H1 (cell line): ENCODE results near the gene TRIP13. TPM values are rescaled to one million over a fixed set of nuclear protein-coding genes. Genes with fewer than 3 reads are reported as not detected.

Source experiments
- CTCF ChIA-PET: fragments of 300-600 bp; sonication (Branson Sonifier 250); formaldehyde crosslinking; loops from one replicate; lab custom pipeline; 2021; ENCODE audit not compliant: partially characterized antibody; lab: Charles Lee
- POLR2A ChIA-PET: fragments of 300-600 bp; sonication (Branson Sonifier 250); formaldehyde crosslinking; loops from one replicate; lab custom pipeline; 2021; ENCODE audit warnings: inconsistent platforms; ENCODE audit not compliant: partially characterized antibody; lab: Charles Lee
- DNase-seq, 2 experiments: peaks; one replicate each; pipeline versions ENCODE4 v3.0.0 to v3.0.0-alpha.2; 2010 to 2022; ENCODE audit warnings: low spot score in 2 of 2, low read depth in 1 of 2, mixed read lengths in 1 of 2
- FAIRE-seq: peaks from 2 replicates; lab custom pipeline; 2011; peaks lifted over from hg19 to GRCh38; lab: Jason Lieb, UNC
- H2AFZ ChIP-seq: 2 replicates; pipeline ENCODE4 v1.8.1; 2012; ENCODE audit warnings: low read length, inconsistent platforms
- H2AK5ac ChIP-seq: 2 replicates; pipeline ENCODE4 v1.6.1; 2013; ENCODE audit warnings: low read depth, low read length
- H2BK120ac ChIP-seq: replicated peaks from 2 replicates; pipeline ENCODE3; 2013; ENCODE audit warnings: low read depth, low read length, inconsistent platforms
- H2BK12ac ChIP-seq: 2 replicates; pipeline ENCODE4 v1.6.1; 2013; ENCODE audit warnings: low read depth, low read length
- H2BK15ac ChIP-seq: 2 replicates; pipeline ENCODE4 v1.6.1; 2013; ENCODE audit warnings: low read length
- H2BK20ac ChIP-seq: 2 replicates; pipeline ENCODE4 v1.6.1; 2013; ENCODE audit warnings: low read length
- H2BK5ac ChIP-seq: 2 replicates; pipeline ENCODE4 v1.6.1; 2013; ENCODE audit warnings: low read depth, low read length
- H3K14ac ChIP-seq: 2 replicates; pipeline ENCODE4 v1.6.1; 2013; ENCODE audit warnings: inconsistent platforms; ENCODE audit not compliant: insufficient read length
- H3K18ac ChIP-seq: 2 replicates; pipeline ENCODE4 v1.6.1; 2013; ENCODE audit warnings: low read length; ENCODE audit errors: extremely low read depth
- H3K23ac ChIP-seq: 2 replicates; pipeline ENCODE4 v1.6.1; 2013; ENCODE audit warnings: inconsistent platforms; ENCODE audit not compliant: insufficient read length
- H3K23me2 ChIP-seq: 2 replicates; pipeline ENCODE4 v1.6.1; 2013; ENCODE audit warnings: low read depth, low read length
- H3K27ac ChIP-seq: 2 replicates; pipeline ENCODE4 v1.6.1; 2011; ENCODE audit warnings: low read depth, low read length, inconsistent platforms
- H3K27me3 ChIP-seq, 4 experiments: replicated peaks in 1 of 4; 1 replicate in 1 of 4; 2 replicates in 3 of 4; pipeline versions ENCODE4 v1.6.1 to v1.8.1; 2011 to 2013; ENCODE audit warnings: low read length in 3 of 4, mild to moderate bottlenecking in 3 of 4, inconsistent platforms in 2 of 4, mixed read lengths in 2 of 4, moderate library complexity in 1 of 4; ENCODE audit not compliant: control insufficient read depth in 3 of 4, insufficient read depth in 3 of 4; ENCODE audit errors: extremely low read depth in 1 of 4
- H3K36me3 ChIP-seq, 4 experiments: 2 replicates each; pipeline versions ENCODE4 v1.6.1 to v1.8.1; 2011 to 2013; ENCODE audit warnings: mild to moderate bottlenecking in 4 of 4, low read length in 3 of 4, moderate library complexity in 2 of 4, control low read depth in 1 of 4, inconsistent platforms in 1 of 4; ENCODE audit not compliant: insufficient read depth in 4 of 4, control insufficient read depth in 2 of 4
- H3K4ac ChIP-seq: replicated peaks from 2 replicates; pipeline ENCODE3; 2013; ENCODE audit warnings: low read length, low read depth, mixed read lengths, inconsistent platforms; ENCODE audit not compliant: insufficient read length
- H3K4me1 ChIP-seq, 4 experiments: replicated peaks in 1 of 4; 1 replicate in 1 of 4; 2 replicates in 3 of 4; pipeline versions ENCODE4 v1.6.1 to v1.8.1; 2011 to 2013; ENCODE audit warnings: low read length in 3 of 4, inconsistent platforms in 2 of 4, mixed read lengths in 1 of 4; ENCODE audit not compliant: insufficient read depth in 4 of 4, control insufficient read depth in 3 of 4
- H3K4me2 ChIP-seq, 2 experiments: 2 replicates each; pipeline versions ENCODE4 v1.6.1 to v1.8.1; 2011 to 2013; ENCODE audit warnings: low read depth in 2 of 2, low read length in 2 of 2, control low read depth in 1 of 2, inconsistent platforms in 1 of 2, mild to moderate bottlenecking in 1 of 2; ENCODE audit not compliant: insufficient read depth in 1 of 2
- H3K4me3 ChIP-seq, 4 experiments: fragments of 200-600, 300-600 bp in 1 of 4; sonication (generic), shearing (Covaris generic), sonication (Bioruptor Twin) in 1 of 4; 2 replicates each; pipeline versions ENCODE4 v1.5.1 to v1.8.1; 2011 to 2016; ENCODE audit warnings: low read length in 4 of 4, low read depth in 3 of 4, control low read depth in 2 of 4, inconsistent platforms in 2 of 4, mild to moderate bottlenecking in 2 of 4, mixed read lengths in 1 of 4, moderate library complexity in 1 of 4; ENCODE audit not compliant: insufficient read depth in 2 of 4; ENCODE audit errors: extremely low read depth in 1 of 4
- H3K56ac ChIP-seq: replicated peaks from 2 replicates; pipeline ENCODE3; 2013; ENCODE audit warnings: low read depth, mild to moderate bottlenecking, mixed read lengths, low read length, inconsistent platforms; ENCODE audit not compliant: insufficient read length
- H3K79me1 ChIP-seq: 2 replicates; pipeline ENCODE4 v1.6.1; 2013; ENCODE audit warnings: low read depth, low read length, control low read depth
- H3K79me2 ChIP-seq, 2 experiments: 2 replicates each; pipeline versions ENCODE4 v1.6.1 to v1.8.1; 2012 to 2013; ENCODE audit warnings: low read length in 2 of 2, mild to moderate bottlenecking in 2 of 2, inconsistent platforms in 1 of 2; ENCODE audit not compliant: insufficient read depth in 2 of 2, control insufficient read depth in 1 of 2
- H3K9ac ChIP-seq, 4 experiments: replicated peaks in 1 of 4; 1 replicate in 1 of 4; 2 replicates in 3 of 4; pipeline versions ENCODE4 v1.6.1 to v1.8.1; 2011 to 2013; ENCODE audit warnings: low read depth in 3 of 4, low read length in 3 of 4, control low read depth in 2 of 4, mild to moderate bottlenecking in 2 of 4, moderate library complexity in 2 of 4, inconsistent platforms in 1 of 4; ENCODE audit errors: extremely low read depth in 1 of 4
- H3K9me3 ChIP-seq, 2 experiments: 2 replicates each; pipeline versions ENCODE4 v1.6.1 to v1.8.1; 2012 to 2013; ENCODE audit warnings: mild to moderate bottlenecking in 2 of 2, moderate library complexity in 2 of 2, control low read depth in 1 of 2, inconsistent platforms in 1 of 2, low read depth in 1 of 2, low read length in 1 of 2, mixed read lengths in 1 of 2; ENCODE audit not compliant: insufficient read depth in 2 of 2
- H4K20me1 ChIP-seq, 2 experiments: replicated peaks in 1 of 2; 2 replicates each; pipeline versions ENCODE3 to v1.8.1; 2011 to 2013; ENCODE audit warnings: inconsistent platforms in 2 of 2, low read length in 2 of 2, mild to moderate bottlenecking in 1 of 2; ENCODE audit not compliant: insufficient read depth in 2 of 2, control insufficient read depth in 1 of 2
- H4K5ac ChIP-seq: 2 replicates; pipeline ENCODE4 v1.6.1; 2013; ENCODE audit warnings: low read length, low read depth, mixed read lengths, inconsistent platforms; ENCODE audit not compliant: insufficient read length
- H4K8ac ChIP-seq: 2 replicates; pipeline ENCODE4 v1.8.0; 2013; ENCODE audit warnings: mild to moderate bottlenecking, moderate library complexity, low read length, inconsistent platforms; ENCODE audit not compliant: insufficient read depth; ENCODE audit errors: extremely low read depth
- H4K91ac ChIP-seq: replicated peaks from 2 replicates; pipeline ENCODE3; 2013; ENCODE audit warnings: low read length, mixed read lengths, inconsistent platforms; ENCODE audit not compliant: insufficient read length
- E2F6 ChIP-seq: IDR thresholded peaks from 2 replicates; pipeline ENCODE4 v1.6.1; 2012; ENCODE audit warnings: inconsistent platforms
- KDM4A ChIP-seq: IDR thresholded peaks from one replicate; pipeline ENCODE4 v1.7.1; 2012; ENCODE audit warnings: low read depth, mild to moderate bottlenecking, moderate library complexity, low read length, inconsistent platforms; ENCODE audit not compliant: severe bottlenecking
- NANOG ChIP-seq: IDR thresholded peaks from 2 replicates; pipeline ENCODE4 v1.6.1; 2011; ENCODE audit warnings: low read length, low read depth, mild to moderate bottlenecking, inconsistent platforms; ENCODE audit not compliant: insufficient read depth, poor library complexity, severe bottlenecking
- PHF8 ChIP-seq: fragments of 200-600 bp; sonication (generic); conservative IDR thresholded peaks from 2 replicates; pipeline ENCODE4 v1.7.1; 2012; ENCODE audit warnings: low read depth, mild to moderate bottlenecking, inconsistent platforms, low read length, moderate library complexity
- POLR2AphosphoS5 ChIP-seq: IDR thresholded peaks from 2 replicates; pipeline ENCODE4 v1.6.1; 2011; ENCODE audit warnings: low read depth, low read length
- RBBP5 ChIP-seq: IDR thresholded peaks from 2 replicates; pipeline ENCODE4 v1.7.1; 2012; ENCODE audit warnings: low read depth, mild to moderate bottlenecking, inconsistent platforms, low read length, moderate library complexity, borderline replicate concordance
- SP1 ChIP-seq: IDR thresholded peaks from 2 replicates; pipeline ENCODE4 v1.6.1; 2011; ENCODE audit warnings: low read depth, low read length
- ZNF274 ChIP-seq: IDR thresholded peaks from 2 replicates; pipeline ENCODE4 v1.7.0; 2012; ENCODE audit warnings: low read length, borderline replicate concordance; ENCODE audit errors: extremely low read depth
- WGBS, 2 experiments: shearing (Covaris generic) in 1 of 2; methylation state at CpG; one replicate each; pipeline versions ENCODE4 v1.1.6 to v1.1.7; 2013 to 2015; ENCODE audit warnings: low lambda C conversion rate in 2 of 2, mixed read lengths in 2 of 2, inconsistent platforms in 1 of 2, low coverage in 1 of 2, missing lambda C conversion rate in 1 of 2; ENCODE audit not compliant: insufficient replicate concordance in 2 of 2, insufficient coverage in 1 of 2, insufficient read length in 1 of 2; ENCODE audit errors: extremely low coverage in 1 of 2, missing lambda C conversion rate in 1 of 2; 5-methylcytosine and 5-hydroxymethylcytosine counted together
- polyA plus RNA-seq, 7 experiments: library from polyadenylated mRNA; depleted of rRNA in 3 of 7; stranded (reverse) in 5 of 7; unstranded in 2 of 7; fragments of >200 nt in 5 of 7; fragments of 200-250 nt in 2 of 7; gene quantifications; 1 replicate in 5 of 7; 2 replicates in 1 of 7; 4 replicates in 1 of 7; pipeline versions ENCODE4 v1.2.1 to v1.2.3, GENCODE V29; 2011 to 2013; ENCODE audit warnings: missing spikeins in 2 of 7, mixed read lengths in 2 of 7
- total RNA-seq: library from RNA; stranded (reverse); fragmentation: NEBNext Ultra II Directional; extraction: Animal tissue kit (Norgen Biotek cat#: 25700); gene quantifications from 2 replicates; pipeline ENCODE4 v1.2.1, GENCODE V29; 2021

Gene TRIP13
- total and polyA plus RNA-seq, 2 of the 8 experiments (the other 6 are each of a cell fraction or from before 2014, with no cell fraction given), result 20.0 to 39.2 TPM

- Histone ChIP-seq H3K4ac (no peak overlapping the region), H3K4me2 (no peak overlapping the region), H3K18ac (no peak overlapping the region), H3K4me1 (peaks cover 0 to 3% (median 0%) of the 10 kb centered on the region in 4 experiments; a peak in 1 of 7 replicates), H4K20me1 (peaks cover 0 to 12% of the 10 kb centered on the region in 2 experiments), H2BK120ac (no peak overlapping the region), H2BK20ac (no peak overlapping the region), H2AFZ (no peak overlapping the region), H3K9ac (no peak overlapping the region), H4K91ac (no peak overlapping the region), H3K14ac (no peak overlapping the region), H2BK15ac (no peak overlapping the region), H3K56ac (no peak overlapping the region), H2BK5ac (no peak overlapping the region), H3K9me3 (no peaks in the 10 kb centered on the region), H2AK5ac (no peak overlapping the region), H3K36me3 (peaks cover 0 to 5% (median 0%) of the 10 kb centered on the region in 4 experiments; a peak in 3 of 8 replicates), H3K79me1 (peaks cover 4% of the 10 kb centered on the region; the same call in 1 of the 2 replicates), H3K4me3 (no peak overlapping the region), H3K23me2 (peaks cover 11% of the 10 kb centered on the region; the same call in 1 of the 2 replicates), H2BK12ac (no peak overlapping the region), H3K79me2 (no peaks in the 10 kb centered on the region), H4K8ac (no peak overlapping the region), H4K5ac (no peak overlapping the region), H3K27me3 (no peaks in the 10 kb centered on the region), H3K27ac (no peak overlapping the region), H3K23ac (no peak overlapping the region)
- no peak for FAIRE-seq
- TF ChIP-seq RBBP5 (no peak), POLR2AphosphoS5 (no peak), NANOG (no peak), SP1 (no peak), PHF8 (no peak), KDM4A (no peak), E2F6 (no peak), ZNF274 (no peak)
- no peak for DNase-seq
- ChIA-PET POLR2A (interaction anchor here (0.7 to 1.8 kb wide), 4 partner anchors 9 to 12 kb away, joined by 3 to 7 read pairs (median 4); no protein-coding TSS in a partner anchor), CTCF (no interaction called here)
- WGBS, 2 experiments, result 88% methylated on average over 43 of the region's 55 CpGs; no CpG with 5 or more reads in 1 of the 2 experiments
Measured at GRCh38 chr5:852431-853401, 40.0 kb upstream of the TRIP13 start.
